A549 (cell line): ENCODE measurements around the gene ZNRF3. TPM values are rescaled to one million over a fixed set of nuclear protein-coding genes. Genes with fewer than 3 reads are reported as not detected.

Experiments
- ATAC-seq, 2 experiments: fragments of 200-7000 bp in 1 of 2; fragments of >200 bp in 1 of 2; cut with Nextera tagmentation in 1 of 2; cut with Tn5 transposase in 1 of 2; 3 replicates each; pipeline versions ENCODE4 v1.8.0 to v1.9.1; 2018 to 2020; ENCODE audit warnings: mild to moderate bottlenecking in 1 of 2, moderate library complexity in 1 of 2
- CTCF ChIA-PET: fragments of 300-600 bp; sonication (Branson Sonifier 250); formaldehyde crosslinking; extraction: SDS; loops from one replicate; lab custom pipeline; 2021; ENCODE audit warnings: antibody characterized with exemption, inconsistent platforms; lab: Yijun Ruan, JAX
- POLR2A ChIA-PET: fragments of 350-600 bp; formaldehyde crosslinking; extraction: SDS; loops from one replicate; lab custom pipeline; 2021; ENCODE audit warnings: antibody characterized with exemption, inconsistent platforms; lab: Yijun Ruan, JAX
- DNase-seq, 2 experiments: peaks; one replicate each; pipeline versions ENCODE4 v3.0.0 to v3.0.0-alpha.2; 2011 to 2016; ENCODE audit warnings: low read depth in 1 of 2, low spot score in 1 of 2
- FAIRE-seq: peaks from 2 replicates; lab custom pipeline; 2011; peaks lifted over from hg19 to GRCh38; lab: Jason Lieb, UNC
- H3K27ac ChIP-seq, 2 experiments: fragments of >200 bp; sonication (Bioruptor Twin); formaldehyde crosslinking; 3 replicates each; pipeline ENCODE4 v1.5.1; 2016 to 2017
- H3K4me1 ChIP-seq: fragments of >200 bp; sonication (Bioruptor Twin); formaldehyde crosslinking; 3 replicates; pipeline ENCODE4 v1.6.1; 2016
- H3K4me2 ChIP-seq: fragments of >200 bp; sonication (Bioruptor Twin); formaldehyde crosslinking; 3 replicates; pipeline ENCODE4 v1.6.1; 2016
- H3K4me3 ChIP-seq: fragments of >200 bp; sonication (Bioruptor Twin); formaldehyde crosslinking; 3 replicates; pipeline ENCODE4 v1.5.1; 2016
- H3K9me3 ChIP-seq: fragments of >200 bp; sonication (Bioruptor Twin); formaldehyde crosslinking; 3 replicates; pipeline ENCODE4 v1.6.1; 2016
- CEBPB ChIP-seq, 2 experiments: fragments of >200 bp in 1 of 2; sonication (Bioruptor Twin) in 1 of 2; formaldehyde crosslinking in 1 of 2; IDR thresholded peaks; 2 replicates each; pipeline ENCODE4 v1.6.1; 2012 to 2016
- CHD2 ChIP-seq: fragments of 150-350 bp; IDR thresholded peaks from 2 replicates; pipeline ENCODE4 v1.6.1; 2014; ENCODE audit warnings: low read length; ENCODE audit not compliant: partially characterized antibody
- CHD4 ChIP-seq: fragments of 200-600 bp; sonication (generic); IDR thresholded peaks from 2 replicates; pipeline ENCODE4 v1.6.1; 2016; ENCODE audit warnings: antibody characterized with exemption, mild to moderate bottlenecking, borderline replicate concordance
- EHMT2 ChIP-seq: fragments of 200-600 bp; sonication (generic); IDR thresholded peaks from 2 replicates; pipeline ENCODE4 v1.6.1; 2016; ENCODE audit warnings: antibody characterized with exemption, low read depth, mild to moderate bottlenecking, moderate library complexity
- FOSL2 ChIP-seq, 2 experiments: fragments of 450-650 bp in 1 of 2; fragments of >200 bp in 1 of 2; sonication (Bioruptor Twin) in 1 of 2; formaldehyde crosslinking; IDR thresholded peaks; 2 replicates each; pipeline versions ENCODE4 v1.5.0 to v1.6.1; 2016 to 2020; ENCODE audit warnings: mild to moderate bottlenecking in 1 of 2, moderate library complexity in 1 of 2
- HEYL ChIP-seq: fragments of 250-450 bp; sonication (Bioruptor Pico); IDR thresholded peaks from 2 replicates; pipeline ENCODE4 v1.8.0; 2021; ENCODE audit warnings: mild to moderate bottlenecking, moderate library complexity
- HOXB5 ChIP-seq: fragments of 250-450 bp; sonication (Bioruptor Pico); IDR thresholded peaks from 2 replicates; pipeline ENCODE4 v1.5.0; 2020; ENCODE audit warnings: mild to moderate bottlenecking, moderate library complexity
- JUNB ChIP-seq: fragments of >200 bp; sonication (Bioruptor Twin); formaldehyde crosslinking; IDR thresholded peaks from 2 replicates; pipeline ENCODE4 v1.6.1; 2016
- KDM5A ChIP-seq: fragments of 200-600 bp; sonication (generic); IDR thresholded peaks from 2 replicates; pipeline ENCODE4 v1.6.1; 2016; ENCODE audit warnings: antibody characterized with exemption, mild to moderate bottlenecking
- MYC ChIP-seq: IDR thresholded peaks from 2 replicates; pipeline ENCODE4 v1.6.1; 2012; ENCODE audit warnings: mild to moderate bottlenecking, inconsistent platforms, low read length, improper control_type of control experiment, borderline replicate concordance
- POLR2AphosphoS2 ChIP-seq: conservative IDR thresholded peaks from 2 replicates; pipeline ENCODE4 v1.6.1; 2012; ENCODE audit warnings: low read length, improper control_type of control experiment, inconsistent platforms
- TFCP2L1 ChIP-seq: fragments of 250-450 bp; sonication (Bioruptor Pico); IDR thresholded peaks from 2 replicates; pipeline ENCODE4 v1.5.0; 2021; ENCODE audit warnings: mild to moderate bottlenecking
- ZSCAN20 ChIP-seq: fragments of 250-450 bp; sonication (Bioruptor Pico); IDR thresholded peaks from 2 replicates; pipeline ENCODE4 v1.8.0; 2022; ENCODE audit warnings: mild to moderate bottlenecking, moderate library complexity
- WGBS: methylation state at CpG from one replicate; pipeline ENCODE4 v1.1.6; 2017; ENCODE audit errors: missing lambda C conversion rate; 5-methylcytosine and 5-hydroxymethylcytosine counted together
- polyA plus RNA-seq, 4 experiments: library from polyadenylated mRNA; depleted of rRNA in 3 of 4; stranded (reverse); fragments of >200 nt; fragmentation: RNase III in 1 of 4; extraction: RNeasy Plus Mini Kit Qiagen cat#74134 plus additional on column Dnase treatment in 1 of 4; gene quantifications; 2 replicates in 3 of 4; 3 replicates in 1 of 4; pipeline ENCODE4 v1.2.3, GENCODE V29; 2011 to 2017
- TF ChIP-seq, protein P1 (sequence below): fragments of >200 bp; sonication (Bioruptor Twin); formaldehyde crosslinking; IDR thresholded peaks from 3 replicates; pipeline ENCODE4 v1.6.1; 2016
- TF ChIP-seq, protein P2 (sequence below): fragments of 450-650 bp; IDR thresholded peaks from 2 replicates; pipeline ENCODE4 v1.6.1; 2014; ENCODE audit warnings: antibody characterized with exemption

ZNRF3 gene
- polyA plus RNA-seq, 2 of the 4 experiments (the other 2 are of a cell fraction), result 4.6 to 6.9 TPM

DNA sequence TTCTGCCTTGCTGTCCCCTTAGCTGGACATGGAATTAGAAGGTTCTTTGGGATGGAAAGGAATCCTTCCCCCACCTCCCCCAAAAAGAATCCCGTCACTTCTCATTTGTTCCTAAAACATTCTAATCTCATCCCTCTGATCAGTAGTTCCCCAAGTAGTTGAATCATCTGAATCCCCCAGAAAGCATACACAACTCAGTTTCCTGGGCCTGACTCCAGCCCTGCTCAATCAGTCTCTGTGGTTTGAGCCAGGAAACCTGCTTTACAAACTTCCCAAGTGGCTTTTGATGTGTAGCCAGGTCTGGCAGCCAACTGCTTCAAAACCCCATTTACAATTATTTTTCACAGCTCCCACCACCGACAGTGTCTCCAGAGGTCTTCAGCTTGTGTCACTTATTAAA is 158.0 kb downstream of the ZNRF3 start (continued):
- TF ChIP-seq, protein P1, sequence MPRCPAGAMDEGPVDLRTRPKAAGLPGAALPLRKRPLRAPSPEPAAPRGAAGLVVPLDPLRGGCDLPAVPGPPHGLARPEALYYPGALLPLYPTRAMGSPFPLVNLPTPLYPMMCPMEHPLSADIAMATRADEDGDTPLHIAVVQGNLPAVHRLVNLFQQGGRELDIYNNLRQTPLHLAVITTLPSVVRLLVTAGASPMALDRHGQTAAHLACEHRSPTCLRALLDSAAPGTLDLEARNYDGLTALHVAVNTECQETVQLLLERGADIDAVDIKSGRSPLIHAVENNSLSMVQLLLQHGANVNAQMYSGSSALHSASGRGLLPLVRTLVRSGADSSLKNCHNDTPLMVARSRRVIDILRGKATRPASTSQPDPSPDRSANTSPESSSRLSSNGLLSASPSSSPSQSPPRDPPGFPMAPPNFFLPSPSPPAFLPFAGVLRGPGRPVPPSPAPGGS, result no peak

DNA sequence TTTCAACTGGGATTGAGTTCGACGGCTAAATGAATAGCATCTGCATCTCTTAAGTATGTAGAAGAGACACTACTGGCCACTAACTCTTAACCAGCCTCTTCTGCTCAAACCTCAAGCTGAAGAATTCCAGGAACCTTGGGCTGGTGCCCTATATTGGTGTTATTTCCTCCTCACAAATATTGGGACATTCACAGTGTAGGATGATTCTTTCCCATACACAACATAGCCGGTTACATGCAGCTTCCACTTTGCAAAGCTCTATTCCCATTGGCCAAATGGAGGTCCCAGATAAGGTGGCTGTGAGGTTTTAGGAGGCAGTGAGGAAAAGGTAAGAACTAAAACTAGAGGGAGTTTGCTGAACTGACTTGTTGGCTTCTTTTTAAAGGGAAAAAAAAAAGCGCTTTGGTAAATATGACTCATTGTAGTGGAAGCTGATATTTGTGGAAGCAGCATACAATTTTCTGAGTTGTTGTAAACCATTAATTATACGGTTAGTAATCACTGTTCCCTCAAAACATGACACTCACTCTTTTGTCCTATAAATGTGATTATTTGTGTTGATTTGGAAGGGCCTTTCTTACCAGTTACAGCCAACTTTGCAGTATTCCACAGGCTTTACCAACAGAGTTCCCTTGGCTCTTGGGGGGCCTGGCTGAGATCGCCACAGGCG is 160.7 kb downstream of the ZNRF3 start:
- peak overlapping the region; percentile 74 to 81 for H3K27ac ChIP-seq
- no peak for DNase-seq
- whole genome bisulfite sequencing, result 55% methylated on average over 7 of the region's 7 CpGs
- peaks cover 43% of the 10 kb centered on the region for H3K4me1 ChIP-seq
- peak in 1 of 2 experiments; percentile 20; a peak in 2 of 6 replicates for ATAC-seq
- ChIA-PET POLR2A (no interaction called here), CTCF (interaction anchor here (0.9 to 7.9 kb wide), 8 partner anchors 8 to 444 kb away, joined by 3 to 73 read pairs (median 4); no protein-coding TSS in a partner anchor)
- TF ChIP-seq ZSCAN20 (CRISPR knock-in tag), result no peak
- no peak for TF ChIP-seq CEBPB (IDR thresholded peaks at IDR 0.05)
- TF ChIP-seq JUNB, result no peak
- no peak for TF ChIP-seq POLR2AphosphoS2
- TF ChIP-seq FOSL2 (IDR thresholded peaks at IDR 0.05), result no peak
- TF ChIP-seq FOSL2 (CRISPR knock-in tag; IDR thresholded peaks at IDR 0.05), result no peak
- TF ChIP-seq, protein P2, sequence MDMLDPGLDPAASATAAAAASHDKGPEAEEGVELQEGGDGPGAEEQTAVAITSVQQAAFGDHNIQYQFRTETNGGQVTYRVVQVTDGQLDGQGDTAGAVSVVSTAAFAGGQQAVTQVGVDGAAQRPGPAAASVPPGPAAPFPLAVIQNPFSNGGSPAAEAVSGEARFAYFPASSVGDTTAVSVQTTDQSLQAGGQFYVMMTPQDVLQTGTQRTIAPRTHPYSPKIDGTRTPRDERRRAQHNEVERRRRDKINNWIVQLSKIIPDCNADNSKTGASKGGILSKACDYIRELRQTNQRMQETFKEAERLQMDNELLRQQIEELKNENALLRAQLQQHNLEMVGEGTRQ, result no peak
- H3K9me3 ChIP-seq, result no peaks in the 10 kb centered on the region
- peak overlapping the region; percentile 77 for H3K4me2 ChIP-seq
- H3K4me3 ChIP-seq, result 0 out of 3 replicates have a peak overlapping the region, but pooled peaks have one; percentile 17
- FAIRE-seq, result no peak

DNA sequence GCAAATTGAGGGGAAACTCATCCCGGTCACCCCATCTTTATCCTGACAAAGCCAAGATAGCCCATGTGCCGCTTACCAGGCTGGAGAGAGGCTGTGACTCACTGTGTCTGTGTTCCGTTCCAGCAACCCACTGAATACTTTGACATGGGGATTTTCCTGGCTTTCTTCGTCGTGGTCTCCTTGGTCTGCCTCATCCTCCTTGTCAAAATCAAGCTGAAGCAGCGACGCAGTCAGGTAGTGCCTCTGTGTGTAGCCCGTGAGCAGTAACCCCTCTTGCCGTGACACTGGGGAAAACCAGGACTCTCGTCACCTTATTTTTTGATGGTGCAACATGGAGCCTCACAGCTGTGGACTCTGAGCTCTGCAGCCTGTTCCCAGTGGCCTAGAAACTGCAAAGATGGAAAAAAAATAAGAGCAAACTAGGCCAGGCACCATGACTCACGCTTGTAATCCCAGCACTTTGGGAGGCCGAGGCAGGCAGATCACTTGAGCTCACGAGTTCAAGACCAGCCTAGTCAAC is 161.3 kb downstream of the ZNRF3 start:
- WGBS, result 61% methylated on average over 12 of the region's 13 CpGs
- Histone ChIP-seq H3K4me3 (0 out of 3 replicates have a peak overlapping the region, but pooled peaks have one; percentile 17), H3K27ac (peak overlapping the region; percentile 74 to 81), H3K4me1 (peaks cover 38% of the 10 kb centered on the region), H3K9me3 (no peaks in the 10 kb centered on the region), H3K4me2 (peak overlapping the region; percentile 77)
- ATAC-seq (peak in 1 of 2 experiments; percentile 43; a peak in 3 of 6 replicates), FAIRE-seq (no peak), DNase-seq (no peak)
- CTCF ChIA-PET, result interaction anchor here (0.8 to 7.9 kb wide), 3 partner anchors 9 to 1192 kb away, joined by 3 to 73 read pairs (median 4); no protein-coding TSS in a partner anchor
- POLR2A ChIA-PET, result no interaction called here
- no peak for TF ChIP-seq HEYL (CRISPR knock-in tag)
- no peak for TF ChIP-seq CHD4
- no peak for TF ChIP-seq MYC
- no peak for TF ChIP-seq POLR2AphosphoS2
- TF ChIP-seq, protein P2, result no peak

DNA sequence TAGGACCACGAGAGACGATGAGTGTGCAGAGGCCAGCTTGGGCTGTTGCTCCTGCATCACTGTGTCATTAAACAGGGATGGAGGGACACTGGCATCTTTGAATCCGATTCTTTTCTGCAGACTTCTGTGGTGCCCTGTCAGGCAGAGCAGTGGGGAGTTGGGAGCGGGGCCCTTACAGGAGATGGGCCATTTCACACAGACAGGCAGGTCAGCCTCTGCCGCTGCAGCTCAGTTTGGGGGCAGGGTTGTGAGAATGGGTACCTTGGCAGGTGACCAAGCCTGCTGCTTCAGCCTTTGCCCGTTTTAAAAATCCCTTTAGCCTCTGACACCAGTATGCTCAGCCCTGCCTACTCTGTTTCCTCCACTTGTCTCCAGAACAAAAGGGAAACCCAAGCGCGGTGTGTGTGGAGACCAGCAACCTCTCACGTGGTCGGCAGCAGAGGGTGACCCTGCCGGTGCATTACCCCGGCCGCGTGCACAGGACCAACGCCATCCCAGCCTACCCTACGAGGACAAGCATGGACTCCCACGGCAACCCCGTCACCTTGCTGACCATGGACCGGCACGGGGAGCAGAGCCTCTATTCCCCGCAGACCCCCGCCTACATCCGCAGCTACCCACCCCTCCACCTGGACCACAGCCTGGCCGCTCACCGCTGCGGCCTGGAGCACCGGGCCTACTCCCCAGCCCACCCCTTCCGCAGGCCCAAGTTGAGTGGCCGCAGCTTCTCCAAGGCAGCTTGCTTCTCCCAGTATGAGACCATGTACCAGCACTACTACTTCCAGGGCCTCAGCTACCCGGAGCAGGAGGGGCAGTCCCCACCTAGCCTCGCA is 165.7 kb downstream of the ZNRF3 start:
- no peak overlapping the region for H3K4me2 ChIP-seq
- ChIA-PET CTCF (interaction anchor here (1.1 to 1.3 kb wide), 2 partner anchors 8 to 9 kb away, joined by 3 to 10 read pairs; no protein-coding TSS in a partner anchor), POLR2A (no interaction called here)
- FAIRE-seq (no peak), DNase-seq (no peak), ATAC-seq (no peak)
- H3K4me3 ChIP-seq, result no peak overlapping the region
- H3K27ac ChIP-seq, result no peak overlapping the region
- WGBS, result 92% methylated on average over 20 of the region's 31 CpGs
- no peaks in the 10 kb centered on the region for H3K9me3 ChIP-seq
- peaks cover 12% of the 10 kb centered on the region for H3K4me1 ChIP-seq
- TF ChIP-seq, protein P1, result no peak
- no peak for TF ChIP-seq CHD2
- TF ChIP-seq EHMT2, result no peak
- TF ChIP-seq JUNB, result no peak
- no peak for TF ChIP-seq KDM5A
- TF ChIP-seq HOXB5 (CRISPR knock-in tag), result no peak
- no peak for TF ChIP-seq TFCP2L1
